Activated CD8-positive, alpha-beta memory T cell treated with anti-CD3 and anti-CD28 coated beads for 4 hours (primary cell): Measurements from ENCODE around the gene TPSB2.

Experiments used
- DNase-seq, 2 donors: peaks; one replicate each; pipeline ENCODE4 v3.0.0-alpha.2; 2020; ENCODE audit warnings: low read depth in 2 of 2

Gene TPSB2

DNA sequence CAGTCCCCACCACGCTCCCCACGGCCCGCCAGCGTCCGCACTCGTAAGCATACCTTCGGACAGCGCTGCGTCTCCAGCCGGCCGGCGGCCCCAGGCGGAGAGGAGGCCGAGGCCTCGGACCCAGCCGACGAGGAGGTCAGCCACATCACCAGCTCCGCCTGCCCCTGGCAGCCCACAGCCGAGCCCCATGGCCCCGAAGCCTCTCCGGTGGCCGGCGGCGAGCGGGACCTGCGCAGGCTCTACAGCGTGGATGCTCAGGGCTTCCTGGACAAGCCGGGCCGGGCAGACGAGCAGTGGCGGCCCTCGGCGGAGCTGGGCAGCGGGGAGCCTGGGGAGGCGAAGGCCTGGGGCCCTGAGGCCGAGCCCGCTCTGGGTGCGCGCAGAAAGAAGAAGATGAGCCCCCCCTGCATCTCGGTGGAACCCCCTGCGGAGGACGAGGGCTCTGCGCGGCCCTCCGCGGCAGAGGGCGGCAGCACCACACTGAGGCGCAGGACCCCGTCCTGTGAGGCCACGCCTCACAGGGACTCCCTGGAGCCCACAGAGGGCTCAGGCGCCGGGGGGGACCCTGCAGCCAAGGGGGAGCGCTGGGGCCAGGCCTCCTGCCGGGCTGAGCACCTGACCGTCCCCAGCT is 9.8 kb downstream of the TPSB2 start:
- no peak for DNase-seq

- DNase-seq = no peak
Measured at GRCh38 chr16:1218930-1219611, 10.9 kb downstream of the TPSB2 start.

DNA sequence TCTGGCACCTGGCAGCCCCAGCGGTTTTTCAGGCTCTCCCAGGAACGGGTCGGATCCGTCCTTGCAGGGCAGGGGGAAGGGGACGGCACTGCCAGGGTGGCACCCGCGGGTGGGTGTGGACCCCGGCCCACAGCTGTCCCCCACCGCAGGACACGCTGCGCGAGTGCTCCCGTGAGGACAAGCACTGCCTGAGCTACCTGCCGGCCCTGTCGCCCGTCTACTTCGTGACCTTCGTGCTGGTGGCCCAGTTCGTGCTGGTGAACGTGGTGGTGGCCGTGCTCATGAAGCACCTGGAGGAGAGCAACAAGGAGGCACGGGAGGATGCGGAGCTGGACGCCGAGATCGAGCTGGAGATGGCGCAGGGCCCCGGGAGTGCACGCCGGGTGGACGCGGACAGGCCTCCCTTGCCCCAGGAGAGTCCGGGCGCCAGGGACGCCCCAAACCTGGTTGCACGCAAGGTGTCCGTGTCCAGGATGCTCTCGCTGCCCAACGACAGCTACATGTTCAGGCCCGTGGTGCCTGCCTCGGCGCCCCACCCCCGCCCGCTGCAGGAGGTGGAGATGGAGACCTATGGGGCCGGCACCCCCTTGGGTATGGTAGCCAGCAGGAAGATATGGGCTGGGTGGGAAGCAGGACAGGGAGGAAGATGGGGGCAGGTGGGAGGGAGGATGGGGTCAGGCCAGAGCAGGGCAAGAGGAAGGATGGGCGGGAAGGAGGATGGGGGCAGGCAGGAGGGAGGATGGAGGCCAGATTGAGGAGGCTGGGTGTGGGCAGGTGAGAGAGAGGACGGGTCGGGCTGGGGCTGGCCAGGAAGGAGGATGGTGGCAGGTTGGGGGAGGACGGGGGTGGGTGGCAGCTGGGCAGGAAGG is 11.7 kb downstream of the TPSB2 start:
- no peak for DNase-seq

DNA sequence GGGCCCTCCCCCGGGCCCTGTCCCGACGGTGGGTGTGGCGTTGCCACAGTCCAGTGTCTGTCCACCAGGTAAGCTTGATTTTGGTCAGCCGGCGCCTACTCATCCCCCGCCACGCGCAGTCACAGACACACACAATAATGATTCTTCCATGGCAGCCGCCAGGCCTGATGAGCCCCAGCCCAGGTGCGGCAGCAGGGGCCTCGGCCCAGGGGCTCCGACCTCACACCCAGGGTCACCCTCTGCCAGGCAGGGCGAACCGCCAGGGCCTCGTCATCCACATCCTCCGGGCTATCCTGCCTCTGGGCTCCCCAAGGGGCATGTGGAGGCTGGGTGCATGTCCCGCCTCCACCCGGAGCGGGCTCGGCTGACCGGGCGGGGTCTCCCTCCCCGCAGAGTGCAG is 12.5 kb downstream of the TPSB2 start:
- no peak for DNase-seq

DNA sequence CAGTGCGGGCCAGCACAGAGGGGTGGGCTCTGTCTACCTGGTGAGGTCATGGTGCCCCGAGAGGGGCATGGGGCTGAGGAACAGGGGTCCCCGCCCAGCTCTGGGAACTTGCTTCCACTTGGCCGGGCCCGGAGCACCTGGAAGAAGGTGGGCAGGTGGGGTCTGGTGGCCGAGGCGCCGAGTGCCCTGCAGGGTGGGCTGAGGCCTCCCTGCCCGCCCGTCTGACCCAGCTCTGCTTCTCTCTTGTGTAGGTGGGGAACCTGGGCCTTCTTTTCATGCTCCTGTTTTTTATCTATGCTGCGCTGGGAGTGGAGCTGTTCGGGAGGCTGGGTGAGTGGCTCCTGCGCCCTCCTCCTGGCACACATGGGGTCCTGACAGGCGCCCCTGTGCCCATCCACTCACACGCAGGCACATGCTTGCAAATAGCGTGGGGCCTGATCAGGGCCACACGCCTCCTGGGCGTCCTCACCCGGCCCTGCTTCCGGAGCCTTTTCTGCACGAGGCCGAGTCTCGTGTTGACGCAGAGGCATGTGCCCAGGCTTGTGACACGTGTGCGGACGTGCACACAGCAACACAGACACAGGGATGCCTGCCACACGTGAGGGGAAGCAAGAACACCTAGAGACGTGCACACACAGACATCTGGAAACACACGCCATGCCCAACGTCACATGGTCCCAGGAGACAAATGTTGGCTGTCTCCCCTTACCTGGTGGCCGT is 13.1 kb downstream of the TPSB2 start:
- no peak for DNase-seq

GRCh38 chr16:1216296-1216619 is 13.7 kb downstream of the TPSB2 start:
- no peak for DNase-seq

GRCh38 chr16:1215574-1216295 is 14.2 kb downstream of the TPSB2 start:
- no peak for DNase-seq

DNA sequence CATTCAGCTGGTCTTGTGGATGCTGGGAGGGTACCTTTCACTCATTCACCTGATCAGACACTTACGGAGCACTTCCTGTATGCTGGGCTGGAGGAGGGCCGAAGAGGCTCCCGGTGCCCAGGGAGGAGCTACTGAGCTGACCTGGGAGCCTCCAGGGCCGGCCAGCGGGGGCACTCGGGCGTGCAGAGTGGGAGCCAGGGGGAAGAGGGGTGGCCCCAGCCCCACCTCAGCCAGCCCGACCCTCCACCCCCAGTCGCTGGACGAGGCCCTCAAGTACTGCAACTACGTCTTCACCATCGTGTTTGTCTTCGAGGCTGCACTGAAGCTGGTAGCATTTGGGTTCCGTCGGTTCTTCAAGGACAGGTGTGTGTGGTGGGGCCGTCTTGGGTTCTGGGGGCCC is 15.3 kb downstream of the TPSB2 start:
- no peak for DNase-seq

DNA sequence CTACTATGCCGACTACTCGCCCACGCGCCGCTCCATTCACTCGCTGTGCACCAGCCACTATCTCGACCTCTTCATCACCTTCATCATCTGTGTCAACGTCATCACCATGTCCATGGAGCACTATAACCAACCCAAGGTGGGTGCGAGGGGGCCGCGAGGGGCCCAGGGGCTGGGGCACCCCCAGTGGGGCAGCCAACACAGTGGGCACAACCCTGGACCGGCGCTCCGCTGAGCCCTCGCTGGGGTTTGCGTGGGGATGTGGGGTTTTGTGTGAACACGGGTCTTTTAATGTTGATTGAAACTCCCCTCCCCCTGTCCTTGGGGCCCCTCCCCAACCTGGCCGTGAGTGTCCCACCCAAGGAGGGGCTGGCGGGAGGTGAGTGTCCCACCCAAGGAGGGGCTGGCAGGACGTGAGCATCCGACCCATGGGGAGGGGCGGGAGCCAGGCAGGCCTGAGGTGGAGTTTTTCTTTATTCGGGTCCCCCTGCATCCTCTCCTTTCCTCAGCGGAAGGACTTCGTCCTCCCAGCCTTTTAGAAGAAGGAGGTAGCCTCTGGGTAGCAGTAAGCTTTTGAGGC is 16.1 kb downstream of the TPSB2 start:
- DNase-seq = no peak

DNA sequence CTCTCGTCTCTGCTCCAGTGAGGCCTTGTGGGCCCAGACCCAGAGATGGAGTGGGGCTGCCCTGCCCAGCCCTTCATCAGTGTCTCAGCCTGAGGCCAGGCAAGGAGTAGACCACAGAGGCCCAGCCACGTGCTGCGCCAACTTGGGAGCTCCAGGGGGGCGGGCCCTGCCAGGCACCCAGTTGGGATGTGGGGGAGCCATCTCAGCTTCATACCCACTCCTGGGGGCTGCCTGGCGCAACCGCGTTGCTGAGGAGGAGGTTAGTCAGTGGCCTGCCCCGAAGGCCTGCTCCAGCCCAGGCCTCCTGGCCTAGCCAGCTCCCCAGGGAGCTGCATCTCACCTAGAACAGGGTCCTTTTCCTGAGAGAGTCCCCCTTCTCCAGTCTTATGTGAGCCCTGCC is 16.8 kb downstream of the TPSB2 start:
- no peak for DNase-seq

- DNase-seq = no peak
Measured at GRCh38 chr16:1212616-1213194, 17.3 kb downstream of the TPSB2 start.

DNA sequence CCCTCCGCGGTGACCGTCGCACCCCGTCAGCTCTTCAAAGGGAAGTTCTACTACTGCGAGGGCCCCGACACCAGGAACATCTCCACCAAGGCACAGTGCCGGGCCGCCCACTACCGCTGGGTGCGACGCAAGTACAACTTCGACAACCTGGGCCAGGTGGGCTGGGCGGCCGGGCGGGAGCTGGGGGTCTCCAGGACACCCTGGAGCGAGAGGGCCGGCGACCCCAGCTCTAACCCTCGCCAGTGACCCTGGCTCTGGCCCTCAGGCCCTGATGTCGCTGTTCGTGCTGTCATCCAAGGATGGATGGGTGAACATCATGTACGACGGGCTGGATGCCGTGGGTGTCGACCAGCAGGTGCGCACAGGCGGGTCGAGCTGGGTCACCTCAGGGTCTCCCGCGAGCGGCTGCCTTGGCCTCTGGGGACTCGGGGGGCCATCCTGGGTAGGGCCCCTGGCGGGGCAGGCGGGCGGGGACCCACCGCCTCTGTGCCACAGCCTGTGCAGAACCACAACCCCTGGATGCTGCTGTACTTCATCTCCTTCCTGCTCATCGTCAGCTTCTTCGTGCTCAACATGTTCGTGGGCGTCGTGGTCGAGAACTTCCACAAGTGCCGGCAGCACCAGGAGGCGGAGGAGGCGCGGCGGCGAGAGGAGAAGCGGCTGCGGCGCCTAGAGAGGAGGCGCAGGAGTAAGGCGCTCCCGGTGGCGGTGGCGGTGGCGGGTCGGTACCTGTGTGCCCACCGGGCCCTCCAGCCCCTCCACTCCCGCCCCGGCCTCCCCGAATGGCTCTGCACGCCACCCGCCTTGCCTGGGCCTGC is 18.3 kb downstream of the TPSB2 start:
- no peak for DNase-seq

DNA sequence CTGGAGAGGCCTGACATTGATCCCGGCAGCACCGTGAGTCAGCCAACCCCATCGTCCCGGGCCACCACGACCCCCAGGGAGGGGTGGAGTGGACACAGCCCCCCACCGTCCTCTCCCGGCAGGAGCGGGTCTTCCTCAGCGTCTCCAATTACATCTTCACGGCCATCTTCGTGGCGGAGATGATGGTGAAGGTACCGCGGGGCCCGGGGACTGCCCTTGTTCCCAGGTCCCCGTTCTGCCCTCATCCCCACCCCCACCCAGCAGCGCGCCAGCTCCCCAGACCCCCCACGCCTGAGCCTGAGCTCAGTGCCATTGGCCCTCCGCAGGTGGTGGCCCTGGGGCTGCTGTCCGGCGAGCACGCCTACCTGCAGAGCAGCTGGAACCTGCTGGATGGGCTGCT is 19.5 kb downstream of the TPSB2 start:
- no peak for DNase-seq

- no peak for DNase-seq
Measured at GRCh38 chr16:1209081-1209480, 20.9 kb downstream of the TPSB2 start.

DNA sequence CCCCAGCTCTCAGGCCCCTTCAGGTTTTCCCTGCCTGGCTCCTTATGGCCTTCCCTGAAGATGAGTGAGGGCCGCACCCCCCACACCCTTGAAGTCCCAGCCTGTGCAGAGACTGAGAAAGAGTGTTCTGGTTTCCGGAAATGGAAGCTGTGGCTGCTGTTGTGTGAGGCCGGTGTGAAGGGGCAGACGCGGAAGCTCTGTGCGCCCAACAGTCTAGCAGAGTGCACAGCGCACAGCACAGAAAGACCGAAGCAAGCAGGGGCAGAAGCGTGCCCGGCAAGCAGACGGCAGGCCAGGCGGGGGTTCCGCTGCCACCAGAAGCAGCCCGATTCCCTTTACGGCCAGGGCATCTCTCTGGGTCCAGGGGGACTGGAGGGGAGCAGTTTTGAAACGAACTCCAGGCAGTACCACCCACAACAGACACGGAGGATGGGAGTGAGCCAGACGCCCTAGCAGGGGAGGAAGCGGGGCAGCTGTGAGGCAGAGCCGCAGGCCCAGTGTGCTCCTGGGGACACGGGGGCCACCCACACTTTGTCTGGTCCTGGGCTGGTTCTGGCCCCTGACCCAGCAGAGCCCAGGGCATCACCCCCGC is 21.6 kb downstream of the TPSB2 start:
- DNase-seq = no peak

DNA sequence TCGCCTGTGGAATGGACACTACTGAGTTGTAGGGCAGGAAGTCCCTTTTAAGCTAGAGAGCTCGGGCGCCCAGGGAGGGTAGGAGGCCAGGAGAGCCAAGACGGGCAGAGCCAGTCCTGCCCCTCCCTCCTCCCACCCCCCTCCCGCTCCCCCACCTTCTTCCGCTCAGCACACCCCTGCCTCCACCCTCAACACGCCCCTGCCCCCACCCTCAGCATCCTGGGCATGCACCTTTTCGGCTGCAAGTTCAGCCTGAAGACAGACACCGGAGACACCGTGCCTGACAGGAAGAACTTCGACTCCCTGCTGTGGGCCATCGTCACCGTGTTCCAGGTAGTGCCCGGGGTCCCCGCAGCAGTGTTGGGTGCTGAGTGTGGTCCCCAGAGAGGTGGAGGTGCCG is 23.2 kb downstream of the TPSB2 start:
- DNase-seq = no peak

DNA sequence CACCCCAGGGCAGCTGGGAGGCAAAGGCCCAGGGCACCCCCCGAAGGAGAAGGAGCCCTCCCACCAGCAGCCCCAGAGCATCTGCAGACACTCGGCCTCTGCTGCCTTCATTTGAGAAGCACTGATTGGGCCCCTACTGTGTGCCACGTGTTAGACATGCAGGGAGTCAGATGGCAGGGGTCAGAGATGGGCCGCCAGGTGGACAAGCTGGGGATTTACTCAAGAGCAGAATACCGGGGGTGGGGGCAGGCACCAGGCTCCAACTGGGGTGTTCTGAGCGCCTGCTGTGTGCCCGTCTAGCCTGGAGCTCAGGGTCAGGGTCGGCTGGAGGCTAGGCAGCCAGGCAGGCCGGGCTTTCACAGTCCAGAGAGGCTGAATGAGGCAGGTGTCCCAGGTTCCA is 23.7 kb downstream of the TPSB2 start:
- no peak for DNase-seq

GRCh38 chr16:1204933-1205332 is 25.1 kb downstream of the TPSB2 start:
- no peak for DNase-seq

DNA sequence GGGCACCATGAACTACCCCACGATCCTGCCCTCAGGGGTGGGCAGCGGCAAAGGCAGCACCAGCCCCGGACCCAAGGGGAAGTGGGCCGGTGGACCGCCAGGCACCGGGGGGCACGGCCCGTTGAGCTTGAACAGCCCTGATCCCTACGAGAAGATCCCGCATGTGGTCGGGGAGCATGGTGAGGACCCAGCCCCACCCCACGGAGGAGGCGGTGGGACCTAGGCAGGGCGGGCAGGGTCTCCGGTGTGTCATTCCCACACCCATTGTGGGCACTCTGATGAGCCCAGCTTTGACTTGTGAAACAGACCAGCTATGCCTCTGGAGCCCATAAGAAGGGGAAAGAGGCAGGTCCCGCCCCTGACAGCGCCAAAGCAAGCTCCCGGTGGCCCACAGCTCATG is 27.7 kb downstream of the TPSB2 start:
- DNase-seq = no peak

- no peak for DNase-seq
Measured at GRCh38 chr16:1201444-1201843, 28.5 kb downstream of the TPSB2 start.
